Measurements from ENCODE around the gene CRYZ.

DNA sequence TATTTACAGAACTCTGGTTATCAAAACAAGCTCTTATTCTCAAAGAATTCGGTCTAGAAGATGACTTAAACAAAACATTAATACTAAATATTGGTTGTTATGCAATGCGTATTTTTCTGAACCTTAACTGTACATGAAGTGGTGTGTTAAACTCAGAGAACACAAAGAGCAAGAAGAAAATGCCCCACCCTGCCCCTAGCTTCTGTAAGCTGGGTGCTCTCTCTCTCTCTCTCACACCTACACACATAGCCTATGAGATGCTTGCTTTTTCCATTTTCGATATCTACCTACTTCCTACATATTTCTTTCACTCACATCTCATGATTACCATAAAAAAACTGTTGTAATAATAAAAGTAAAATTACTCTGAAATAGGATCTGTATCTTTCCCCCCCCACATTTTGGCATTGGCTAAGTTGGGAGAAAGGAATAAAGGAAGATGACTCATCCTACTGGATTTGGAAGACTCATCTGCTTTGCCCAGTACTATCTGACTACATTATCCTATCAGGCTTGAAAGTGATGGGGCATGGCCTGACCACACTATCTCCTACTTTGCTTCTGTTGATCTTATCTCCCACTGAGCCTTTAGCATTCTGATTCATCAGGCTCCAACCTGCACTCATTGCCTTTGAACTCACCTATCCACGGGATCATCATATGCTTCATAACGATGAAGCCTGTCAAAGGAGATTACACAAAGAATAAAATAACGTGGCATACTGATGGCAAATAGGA is 2.9 kb downstream of the CRYZ start:
- TF ChIP-seq EZH2 (IDR thresholded peaks at IDR 0.05; ENCODE audit: low read length, unreplicated experiment), result no peak
- TF ChIP-seq, protein P1, sequence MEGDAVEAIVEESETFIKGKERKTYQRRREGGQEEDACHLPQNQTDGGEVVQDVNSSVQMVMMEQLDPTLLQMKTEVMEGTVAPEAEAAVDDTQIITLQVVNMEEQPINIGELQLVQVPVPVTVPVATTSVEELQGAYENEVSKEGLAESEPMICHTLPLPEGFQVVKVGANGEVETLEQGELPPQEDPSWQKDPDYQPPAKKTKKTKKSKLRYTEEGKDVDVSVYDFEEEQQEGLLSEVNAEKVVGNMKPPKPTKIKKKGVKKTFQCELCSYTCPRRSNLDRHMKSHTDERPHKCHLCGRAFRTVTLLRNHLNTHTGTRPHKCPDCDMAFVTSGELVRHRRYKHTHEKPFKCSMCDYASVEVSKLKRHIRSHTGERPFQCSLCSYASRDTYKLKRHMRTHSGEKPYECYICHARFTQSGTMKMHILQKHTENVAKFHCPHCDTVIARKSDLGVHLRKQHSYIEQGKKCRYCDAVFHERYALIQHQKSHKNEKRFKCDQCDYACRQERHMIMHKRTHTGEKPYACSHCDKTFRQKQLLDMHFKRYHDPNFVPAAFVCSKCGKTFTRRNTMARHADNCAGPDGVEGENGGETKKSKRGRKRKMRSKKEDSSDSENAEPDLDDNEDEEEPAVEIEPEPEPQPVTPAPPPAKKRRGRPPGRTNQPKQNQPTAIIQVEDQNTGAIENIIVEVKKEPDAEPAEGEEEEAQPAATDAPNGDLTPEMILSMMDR (conservative IDR thresholded peaks at IDR 0.05; ENCODE audit: low read depth, low read length), result no peak
- TF ChIP-seq EZH2phosphoT487 (IDR thresholded peaks at IDR 0.05; ENCODE audit: borderline replicate concordance, low read length), result no peak
